Tracheal epithelial cell (primary cell): ENCODE results near the gene PPP4C. TPM values are rescaled to one million over a fixed set of nuclear protein-coding genes. Genes with fewer than 3 reads are reported as not detected.

Experiments used
- total RNA-seq: library from RNA; depleted of rRNA; stranded (reverse); fragments of >200 nt; gene quantifications from 2 replicates; pipeline ENCODE4 v1.2.1, GENCODE V29; 2014

Gene PPP4C
- total RNA-seq, result 146 and 274 TPM in 2 replicates

GRCh38 chr16:30075503-30076275 is at the start of gene PPP4C:
TSS of gene PPP4C (plus strand) at chr16:30075994. CDS start at chr16:30076378, 384 bp downstream.

GRCh38 chr16:30030841-30031413 is 44.9 kb upstream of the PPP4C start, which contains the start of gene TLCD3B:
TSS of gene TLCD3B (minus strand) at chr16:30031271. CDS start at chr16:30030527, 744 bp downstream.

GRCh38 chr16:30065102-30065942 is 10.5 kb upstream of the PPP4C start, which contains the start of gene ALDOA:
TSS of gene ALDOA (plus strand) at chr16:30065760. CDS start at chr16:30066898, 1,138 bp downstream.

GRCh38 chr16:30091474-30092372 is 15.9 kb downstream of the PPP4C start, which contains the start of gene TBX6:
TSS of gene TBX6 (minus strand) at chr16:30091924. CDS start at chr16:30091193, 731 bp downstream.

GRCh38 chr16:30096105-30096861 is 20.5 kb downstream of the PPP4C start, which contains the start of gene YPEL3:
TSS of gene YPEL3 (minus strand) at chr16:30096213. CDS start at chr16:30095482, 731 bp downstream.

GRCh38 chr16:30113031-30113710 is 37.4 kb downstream of the PPP4C start, which contains the start of gene GDPD3:
TSS of gene GDPD3 (minus strand) at chr16:30113537. CDS start at chr16:30113478, 59 bp downstream.

Other genes with a start within 250 kb of the PPP4C start
- 62.4 and 65.3 TPM in 2 replicates for gene CDIPT, start 212.8 kb upstream of the PPP4C start, total RNA-seq
- 5.3 and 8.7 TPM in 2 replicates for gene SEZ6L2, start 176.4 kb upstream of the PPP4C start, total RNA-seq
- gene ASPHD1, start 175.5 kb upstream of the PPP4C start, total RNA-seq, result 1.7 and 8.9 TPM in 2 replicates
- gene KCTD13, start 149.8 kb upstream of the PPP4C start, total RNA-seq, result 14.2 and 15.3 TPM in 2 replicates
- 66.7 and 80.6 TPM in 2 replicates for gene TMEM219, start 113.9 kb upstream of the PPP4C start, total RNA-seq
- gene TAOK2, start 102.1 kb upstream of the PPP4C start, total RNA-seq, result 25.2 and 28.7 TPM in 2 replicates
- 5.1 and 10.2 TPM in 2 replicates for gene HIRIP3, start 80.4 kb upstream of the PPP4C start, total RNA-seq
- gene INO80E, start 79.8 kb upstream of the PPP4C start, total RNA-seq, result 21.0 and 28.1 TPM in 2 replicates
- 0.72 TPM in 1 of 2 replicates, not detected in the other for gene DOC2A, start 65.0 kb upstream of the PPP4C start, total RNA-seq
- not detected in 2 replicates for gene C16orf92, start 52.8 kb upstream of the PPP4C start, total RNA-seq
- not detected in 2 replicates for gene TLCD3B, start 44.7 kb upstream of the PPP4C start, total RNA-seq
- 688 and 703 TPM in 2 replicates for gene ALDOA, start 10.2 kb upstream of the PPP4C start, total RNA-seq
- gene TBX6, start 15.9 kb downstream of the PPP4C start, total RNA-seq, result 0.48 and 1.1 TPM in 2 replicates
- gene YPEL3, start 20.2 kb downstream of the PPP4C start, total RNA-seq, result 9.6 and 9.9 TPM in 2 replicates
- 1.9 and 5.1 TPM in 2 replicates for gene GDPD3, start 37.5 kb downstream of the PPP4C start, total RNA-seq
- gene MAPK3, start 47.2 kb downstream of the PPP4C start, total RNA-seq, result 10.7 and 14.0 TPM in 2 replicates
- gene CORO1A, start 107.6 kb downstream of the PPP4C start, total RNA-seq, result 1.3 and 2.9 TPM in 2 replicates
- 276 and 284 TPM in 2 replicates for gene BOLA2B, start 117.7 kb downstream of the PPP4C start, total RNA-seq
- 28.9 and 49.7 TPM in 2 replicates for gene SLX1A, start 117.9 kb downstream of the PPP4C start, total RNA-seq
- gene SULT1A3, start 123.3 kb downstream of the PPP4C start, total RNA-seq, result 3.6 and 4.3 TPM in 2 replicates
- 0.72 and 2.8 TPM in 2 replicates for gene NPIPB13, start 172.5 kb downstream of the PPP4C start, total RNA-seq